ENCODE measurements around the gene RAE1. TPM values are rescaled to one million over a fixed set of nuclear protein-coding genes. Genes with fewer than 3 reads are reported as not detected.

RAE1 gene
- total RNA-seq, 2 donors from 2014 or later, result 21.7 to 49.9 TPM

- H3K27me3 ChIP-seq (replicated peaks; ENCODE audit: insufficient read depth), result peaks cover 2% of the 10 kb centered on the region
- no peak overlapping the region for H3K4me3 ChIP-seq
- no peaks in the 10 kb centered on the region for H3K9me3 ChIP-seq
- no peak for TF ChIP-seq POLR2A (IDR thresholded peaks at IDR 0.05)
- TF ChIP-seq POLR2AphosphoS5 (IDR thresholded peaks at IDR 0.05), result no peak
- TF ChIP-seq CTCF (IDR thresholded peaks at IDR 0.05), result no peak
- no peaks in the 10 kb centered on the region for H3K4me1 ChIP-seq (replicated peaks)
- WGBS, result 92% methylated on average over 8 of the region's 8 CpGs
- no peak for DNase-seq (ENCODE audit: low spot score)
- intact Hi-C loops (cut with DNase I), result no loop called here
- H3K27ac ChIP-seq, result no peak overlapping the region
- H3K36me3 ChIP-seq, result no peaks in the 10 kb centered on the region
Observed at GRCh38 chr20:57315083-57315975, 35.7 kb upstream of the RAE1 start.

GRCh38 chr20:57315976-57316480 is 35.0 kb upstream of the RAE1 start:
- Histone ChIP-seq H3K9me3 (no peaks in the 10 kb centered on the region), H3K27ac (no peak overlapping the region), H3K4me3 (no peak overlapping the region), H3K36me3 (no peaks in the 10 kb centered on the region), H3K4me1 (replicated peaks) (no peaks in the 10 kb centered on the region), H3K27me3 (replicated peaks; ENCODE audit: insufficient read depth) (peaks cover 2% of the 10 kb centered on the region)
- 89% methylated on average over 8 of the region's 8 CpGs for WGBS
- TF ChIP-seq POLR2A (IDR thresholded peaks at IDR 0.05) (no peak), CTCF (IDR thresholded peaks at IDR 0.05) (no peak), POLR2AphosphoS5 (IDR thresholded peaks at IDR 0.05) (no peak)
- intact Hi-C loops (cut with DNase I), result no loop called here
- no peak for DNase-seq (ENCODE audit: low spot score)

- intact Hi-C loops (cut with DNase I), result no loop called here
- 77% methylated on average over 9 of the region's 9 CpGs for WGBS
Observed at GRCh38 chr20:57316795-57317201, 34.3 kb upstream of the RAE1 start.

GRCh38 chr20:57317316-57317788 is 33.7 kb upstream of the RAE1 start:
- no peak for DNase-seq (ENCODE audit: low spot score)
- no peak for TF ChIP-seq POLR2AphosphoS5 (IDR thresholded peaks at IDR 0.05)
- no peak for TF ChIP-seq CTCF (IDR thresholded peaks at IDR 0.05)
- no peak for TF ChIP-seq POLR2A (IDR thresholded peaks at IDR 0.05)
- H3K4me1 ChIP-seq (replicated peaks), result no peaks in the 10 kb centered on the region
- H3K27me3 ChIP-seq (replicated peaks; ENCODE audit: insufficient read depth), result peaks cover 2% of the 10 kb centered on the region
- intact Hi-C loops (cut with DNase I), result no loop called here
- no peak overlapping the region for H3K4me3 ChIP-seq
- 91% methylated on average over 8 of the region's 8 CpGs for WGBS
- no peaks in the 10 kb centered on the region for H3K36me3 ChIP-seq
- H3K9me3 ChIP-seq, result no peaks in the 10 kb centered on the region
- H3K27ac ChIP-seq, result no peak overlapping the region

More at GRCh38 chr20:57316795-57317201, 34.3 kb upstream of the RAE1 start:
- Histone ChIP-seq H3K27ac (no peak overlapping the region), H3K4me1 (replicated peaks) (no peaks in the 10 kb centered on the region), H3K36me3 (no peaks in the 10 kb centered on the region), H3K27me3 (replicated peaks; ENCODE audit: insufficient read depth) (peaks cover 2% of the 10 kb centered on the region), H3K9me3 (no peaks in the 10 kb centered on the region), H3K4me3 (no peak overlapping the region)
- DNase-seq (ENCODE audit: low spot score), result no peak
- TF ChIP-seq POLR2A (IDR thresholded peaks at IDR 0.05) (no peak), CTCF (IDR thresholded peaks at IDR 0.05) (no peak)

Measured in prostate gland (tissue), 2 donors.